PC-9 (cell line): ENCODE data around the gene PLEKHA4.

Source experiments
- EZH2 ChIP-seq: fragments of 200-600 bp; sonication (generic); IDR thresholded peaks from 2 replicates; pipeline ENCODE4 v1.8.0; 2017; ENCODE audit warnings: antibody characterized with exemption, low read depth
- TF ChIP-seq, protein P1 (sequence below): fragments of 200-600 bp; sonication (generic); conservative IDR thresholded peaks from 2 replicates; pipeline ENCODE4 v1.6.1; 2017; ENCODE audit warnings: mixed run types, antibody characterized with exemption, mild to moderate bottlenecking, moderate library complexity

DNA sequence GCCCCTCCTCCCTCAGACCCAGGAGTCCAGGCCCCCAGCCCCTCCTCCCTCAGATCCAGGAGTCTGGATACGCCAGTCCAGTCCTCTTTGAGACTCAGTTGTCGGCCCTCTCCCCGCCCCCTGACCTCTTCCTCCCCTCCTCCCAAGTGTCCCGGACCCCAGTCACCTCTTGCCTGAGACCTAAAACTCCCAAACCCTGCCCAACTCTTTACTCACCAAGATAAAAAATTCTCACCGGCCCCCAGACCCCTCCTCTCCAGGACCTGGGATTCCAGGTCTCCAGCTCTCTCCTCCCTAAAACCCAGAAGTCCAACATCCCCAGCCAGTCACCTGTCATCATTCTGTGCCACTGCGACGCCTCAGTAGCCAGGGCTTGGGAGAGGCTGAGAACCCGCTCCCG is 30.7 kb downstream of the PLEKHA4 start:
- TF ChIP-seq, protein P1, sequence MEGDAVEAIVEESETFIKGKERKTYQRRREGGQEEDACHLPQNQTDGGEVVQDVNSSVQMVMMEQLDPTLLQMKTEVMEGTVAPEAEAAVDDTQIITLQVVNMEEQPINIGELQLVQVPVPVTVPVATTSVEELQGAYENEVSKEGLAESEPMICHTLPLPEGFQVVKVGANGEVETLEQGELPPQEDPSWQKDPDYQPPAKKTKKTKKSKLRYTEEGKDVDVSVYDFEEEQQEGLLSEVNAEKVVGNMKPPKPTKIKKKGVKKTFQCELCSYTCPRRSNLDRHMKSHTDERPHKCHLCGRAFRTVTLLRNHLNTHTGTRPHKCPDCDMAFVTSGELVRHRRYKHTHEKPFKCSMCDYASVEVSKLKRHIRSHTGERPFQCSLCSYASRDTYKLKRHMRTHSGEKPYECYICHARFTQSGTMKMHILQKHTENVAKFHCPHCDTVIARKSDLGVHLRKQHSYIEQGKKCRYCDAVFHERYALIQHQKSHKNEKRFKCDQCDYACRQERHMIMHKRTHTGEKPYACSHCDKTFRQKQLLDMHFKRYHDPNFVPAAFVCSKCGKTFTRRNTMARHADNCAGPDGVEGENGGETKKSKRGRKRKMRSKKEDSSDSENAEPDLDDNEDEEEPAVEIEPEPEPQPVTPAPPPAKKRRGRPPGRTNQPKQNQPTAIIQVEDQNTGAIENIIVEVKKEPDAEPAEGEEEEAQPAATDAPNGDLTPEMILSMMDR: no peak
- TF ChIP-seq EZH2: no peak
